Measurements from ENCODE around the gene MMP19.

Gene MMP19

GRCh38 chr12:55809274-55809673 lies 33.5 kb downstream of the MMP19 start:
- DNase-seq, result no peak

DNA sequence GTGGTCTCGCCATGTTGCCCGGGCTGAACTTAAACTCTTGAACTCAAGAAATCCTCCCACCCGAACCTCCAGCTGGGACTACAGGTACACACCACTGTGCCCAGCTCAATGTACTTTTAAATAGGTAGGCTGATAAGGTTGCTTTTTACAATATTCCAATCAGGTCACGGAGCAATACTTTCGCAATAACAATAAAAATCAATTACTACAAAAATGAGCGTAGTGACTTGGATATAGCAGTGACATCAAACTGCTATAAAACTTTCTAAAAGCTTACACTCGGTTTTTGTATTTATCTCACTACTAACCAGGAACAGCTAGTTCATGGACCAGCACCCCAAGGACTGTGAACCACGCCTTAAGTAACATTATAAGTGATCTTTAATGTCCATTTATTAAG lies 35.8 kb downstream of the MMP19 start:
- no peak for DNase-seq

DNA sequence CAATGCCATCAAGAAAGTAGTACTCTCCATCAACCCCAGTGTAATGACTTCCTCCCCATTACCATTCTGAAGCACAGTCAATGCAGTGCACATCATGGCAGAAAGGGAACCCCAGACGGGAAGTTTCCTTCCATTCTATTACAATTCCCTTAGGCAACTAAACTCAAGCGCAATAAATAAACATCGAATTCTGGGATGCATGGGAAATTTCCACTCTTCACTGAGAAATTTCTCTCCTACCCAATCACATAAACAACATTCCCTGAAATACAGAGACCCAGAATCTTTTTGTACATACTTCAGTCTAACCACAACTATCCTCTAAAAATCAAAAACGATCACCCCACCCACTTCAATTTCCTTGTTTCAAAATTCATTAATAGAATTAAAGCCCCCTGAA lies 45.2 kb downstream of the MMP19 start:
- DNase-seq, result no peak

GRCh38 chr12:55797068-55797467 lies 45.7 kb downstream of the MMP19 start:
- no peak for DNase-seq

- DNase-seq, result no peak
These were observed 46.8 kb downstream of the MMP19 start for GRCh38 chr12:55795950-55796349.

DNA sequence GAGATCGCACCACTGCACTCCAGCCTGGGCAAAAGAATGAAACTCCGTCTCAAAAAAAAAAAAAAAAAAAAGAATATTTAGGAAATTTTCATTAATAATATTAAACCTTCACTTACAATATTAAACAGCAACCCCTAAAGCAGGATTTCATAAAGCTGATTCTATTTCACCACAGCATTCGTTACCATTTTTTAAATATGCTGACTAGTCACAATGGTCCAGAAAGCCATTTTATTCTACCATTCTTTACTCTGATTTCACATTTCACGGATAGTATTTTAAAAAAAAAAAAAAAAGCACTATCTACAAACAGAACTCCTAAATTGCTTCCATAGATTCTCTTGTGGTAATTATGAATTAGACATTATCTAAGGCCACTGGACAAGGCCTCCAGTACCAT lies 52.8 kb downstream of the MMP19 start:
- no peak for DNase-seq

GRCh38 chr12:55789171-55789570 lies 53.6 kb downstream of the MMP19 start:
- DNase-seq, result no peak

- no peak for DNase-seq
These were observed 54.2 kb downstream of the MMP19 start for GRCh38 chr12:55788546-55788945.
